HG03558 (cell line): Measurements from ENCODE around the gene GALNT6.
"Not testable (repeated sequence)": the region's sequence is repeated elsewhere in the genome, so short reads cannot be mapped to it uniquely, and the experiment has no call there.

Experiments used
- ATAC-seq: cut with Tn5 transposase; IDR thresholded peaks from one replicate; pipeline ENCODE4 v1.9.1; 2021; ENCODE audit warnings: moderate number of reproducible peaks; ENCODE audit not compliant: unreplicated experiment; ENCODE audit errors: extremely low read depth

GALNT6 gene

DNA sequence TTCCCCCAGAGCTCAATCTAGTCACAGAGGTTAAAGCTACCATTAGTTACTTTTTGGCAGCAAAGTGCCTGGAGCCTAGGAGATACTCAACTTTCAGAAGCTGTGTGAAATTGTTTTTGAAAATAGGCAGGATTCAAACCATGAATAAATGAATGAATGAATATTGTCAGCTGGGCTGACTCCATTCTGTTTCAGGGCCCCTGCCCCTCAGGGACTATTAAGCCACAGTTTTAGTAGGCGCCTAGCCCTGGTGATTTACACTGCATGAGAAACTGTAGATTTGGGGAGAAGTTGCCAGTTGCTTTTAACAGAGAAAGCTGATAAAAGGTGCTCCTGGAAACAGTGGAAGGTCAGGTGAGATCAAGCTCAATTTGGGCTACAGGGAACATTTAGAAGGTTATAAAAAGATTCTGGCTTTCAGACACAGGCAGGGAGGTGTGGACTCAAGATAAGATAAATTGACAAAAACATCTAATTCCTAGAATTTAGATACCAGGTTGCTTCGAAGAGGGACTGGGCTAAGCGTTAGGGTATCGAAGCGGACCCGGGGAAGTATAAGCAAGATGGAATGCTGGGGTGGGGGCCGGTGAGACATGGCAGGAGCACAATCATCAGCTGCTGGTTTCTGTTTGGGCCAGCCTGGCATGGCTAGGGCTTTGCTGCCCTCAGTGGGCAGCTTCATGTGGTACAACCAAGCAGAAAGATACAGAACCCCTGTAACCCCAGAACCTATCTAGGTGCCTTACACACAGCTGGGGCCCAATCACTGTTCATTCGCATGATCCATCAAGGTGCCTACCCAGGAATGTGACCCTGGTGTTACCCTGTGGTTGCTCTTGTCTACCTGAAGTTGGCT, 29.8 kb downstream of the GALNT6 start:
- ATAC-seq, result no peak

DNA sequence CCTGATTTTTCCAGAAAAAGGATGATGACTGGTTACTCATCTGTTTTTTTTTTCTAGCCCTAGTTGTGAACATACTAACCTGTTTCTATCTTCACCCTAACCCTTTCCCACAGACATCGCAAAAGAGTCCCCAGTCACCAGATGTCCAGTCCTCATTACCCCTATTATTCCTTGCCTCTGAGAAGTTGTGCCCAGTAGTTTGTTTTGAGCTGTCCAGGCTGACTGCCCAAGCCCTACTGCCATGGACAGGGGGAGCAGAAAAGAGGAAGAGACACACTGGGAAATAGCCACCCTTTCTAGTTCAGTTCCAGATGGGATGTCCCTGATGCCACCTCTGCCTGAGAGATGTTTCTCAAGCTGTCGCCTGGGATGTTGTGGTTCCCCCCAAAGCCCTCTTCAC, 30.9 kb downstream of the GALNT6 start:
- ATAC-seq, result no peak

DNA sequence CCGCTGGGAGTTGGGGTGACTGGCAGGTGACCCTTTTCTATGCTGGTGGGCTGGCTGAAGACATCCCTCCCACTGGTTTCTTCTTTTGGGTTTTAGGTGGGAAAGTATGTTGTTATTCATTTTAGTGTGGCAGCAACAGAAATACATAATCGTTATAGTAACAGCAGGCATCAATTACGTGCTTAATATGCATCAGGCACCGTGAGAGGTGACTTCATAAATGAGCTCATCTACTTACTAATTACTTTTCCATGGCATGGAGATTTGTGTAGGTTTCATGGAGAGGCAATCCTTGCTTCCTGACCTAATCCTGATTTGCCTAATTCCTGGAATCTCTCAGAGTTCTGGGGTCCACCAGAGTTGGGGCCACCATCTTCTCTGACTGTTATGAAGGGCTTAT, 31.4 kb downstream of the GALNT6 start:
- ATAC-seq, result no peak

DNA sequence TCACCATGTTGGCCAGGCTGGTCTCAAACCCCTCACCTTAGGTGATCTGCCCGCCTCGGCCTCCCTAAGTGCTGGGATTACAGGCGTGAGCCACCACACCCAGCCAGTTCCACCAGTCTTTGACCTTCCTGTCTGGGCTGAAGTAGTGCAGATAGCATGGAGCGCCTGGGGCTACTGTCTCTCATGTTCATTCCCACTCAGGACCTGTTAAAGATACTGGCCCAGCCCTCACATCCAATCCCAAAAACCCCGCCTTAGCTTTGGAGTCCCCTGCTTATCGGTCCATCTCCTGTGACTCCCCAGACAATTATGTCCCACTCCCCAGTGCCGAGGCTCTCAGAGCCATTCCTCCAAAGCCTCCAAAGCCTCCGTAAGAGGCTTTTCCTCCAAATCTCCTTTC, 32.7 kb downstream of the GALNT6 start:
- ATAC-seq, result no peak

DNA sequence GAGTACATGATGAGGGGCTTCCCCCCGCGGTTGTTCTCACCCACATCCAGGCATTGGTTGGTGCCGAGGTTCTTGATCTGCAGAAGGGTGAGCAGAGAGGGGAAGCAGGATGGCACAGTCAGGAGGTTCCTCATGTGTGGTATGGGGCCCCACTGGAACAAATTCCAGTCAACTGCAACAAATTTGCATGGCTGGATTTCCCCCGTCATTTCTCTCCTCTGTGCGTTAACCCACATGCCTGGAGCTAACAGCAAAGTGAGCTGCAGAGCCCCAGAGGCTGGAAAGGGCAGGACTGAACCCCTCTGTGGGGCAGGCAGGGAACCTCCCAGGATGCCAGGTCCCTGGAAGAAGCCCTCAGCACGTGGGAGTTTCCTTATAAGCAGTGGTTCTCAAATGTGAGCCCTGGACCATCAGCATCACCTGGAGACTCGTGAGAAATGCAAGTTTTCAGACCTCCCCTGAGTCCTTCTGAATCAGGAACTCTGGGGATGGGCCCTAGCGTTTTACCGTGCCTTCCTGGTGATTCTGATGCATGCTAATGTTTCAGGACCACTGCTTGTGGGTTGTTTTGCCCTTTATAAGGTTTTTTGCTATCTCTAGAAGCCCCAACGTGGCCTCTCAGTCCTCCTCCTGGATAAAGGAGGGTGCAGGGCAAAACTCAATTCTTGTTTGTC, 33.7 kb downstream of the GALNT6 start:
- no peak for ATAC-seq

DNA sequence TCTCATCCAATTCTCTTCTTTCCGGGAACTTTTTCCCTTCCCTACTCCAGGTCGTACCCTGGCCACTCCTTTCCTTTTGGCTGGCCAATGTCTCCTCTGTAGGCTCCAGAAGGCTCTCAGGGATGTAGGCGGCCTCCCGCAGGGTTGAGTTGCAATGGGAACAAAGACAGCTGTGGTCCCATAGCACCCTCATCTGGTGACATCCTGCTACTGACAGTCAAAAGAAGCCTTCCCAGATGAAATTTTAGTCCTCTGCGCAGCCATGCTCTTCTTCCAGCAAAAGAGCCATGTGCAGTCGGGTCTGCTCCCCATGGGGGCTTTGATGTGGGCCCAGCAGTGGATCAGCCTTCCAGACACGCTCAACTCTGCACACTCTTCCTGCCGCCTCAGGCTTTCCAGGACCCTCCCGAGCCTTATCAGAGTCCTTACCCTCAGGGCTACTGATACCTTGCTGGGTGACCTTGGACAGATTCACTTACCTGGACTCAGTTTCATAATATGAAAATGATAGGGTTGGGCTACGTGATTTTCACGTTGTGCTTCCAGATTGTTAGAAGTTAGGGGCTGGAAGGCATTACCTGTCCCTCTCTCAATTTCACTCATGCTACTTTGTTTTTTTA, 39.2 kb downstream of the GALNT6 start:
- ATAC-seq, result no peak

DNA sequence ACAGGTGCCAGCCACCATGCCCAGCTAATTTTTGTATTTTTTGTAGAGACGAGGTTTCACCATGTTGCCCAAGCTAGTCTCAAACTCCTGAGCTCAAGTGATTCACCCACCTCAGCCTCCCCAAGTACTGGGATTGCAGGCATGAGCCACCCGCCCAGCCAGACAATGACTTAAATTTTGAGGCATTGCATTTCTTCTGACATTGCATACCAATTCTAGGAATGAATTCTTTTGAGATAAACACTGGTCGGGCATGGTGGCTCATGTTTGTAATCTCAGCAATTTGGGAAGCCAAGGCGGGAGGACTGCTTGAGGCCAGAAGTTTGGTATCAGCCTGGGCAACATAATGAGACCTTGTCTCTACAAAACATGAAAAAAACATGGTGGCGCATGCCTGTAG, 42.2 kb downstream of the GALNT6 start:
- no peak for ATAC-seq

DNA sequence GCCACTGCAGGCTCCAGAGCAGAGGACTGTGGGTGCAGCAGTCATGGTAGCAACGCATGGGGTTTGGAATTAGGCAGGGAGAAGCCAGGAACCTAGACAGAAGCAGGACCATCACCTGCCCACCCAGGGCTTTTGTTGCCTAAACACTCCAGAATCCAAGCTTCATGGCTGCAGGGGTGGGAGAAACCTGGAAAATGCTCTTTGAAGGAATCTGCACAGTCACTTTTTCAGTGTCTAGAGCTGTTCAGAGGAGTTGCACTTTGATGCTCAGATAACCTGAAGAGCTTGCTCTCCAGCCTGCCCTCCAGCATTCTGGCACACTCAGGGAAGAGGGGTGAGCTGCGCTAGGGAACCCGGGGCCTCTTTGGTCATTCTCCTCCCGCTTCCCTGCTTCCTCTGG, 43.1 kb downstream of the GALNT6 start:
- no peak for ATAC-seq

DNA sequence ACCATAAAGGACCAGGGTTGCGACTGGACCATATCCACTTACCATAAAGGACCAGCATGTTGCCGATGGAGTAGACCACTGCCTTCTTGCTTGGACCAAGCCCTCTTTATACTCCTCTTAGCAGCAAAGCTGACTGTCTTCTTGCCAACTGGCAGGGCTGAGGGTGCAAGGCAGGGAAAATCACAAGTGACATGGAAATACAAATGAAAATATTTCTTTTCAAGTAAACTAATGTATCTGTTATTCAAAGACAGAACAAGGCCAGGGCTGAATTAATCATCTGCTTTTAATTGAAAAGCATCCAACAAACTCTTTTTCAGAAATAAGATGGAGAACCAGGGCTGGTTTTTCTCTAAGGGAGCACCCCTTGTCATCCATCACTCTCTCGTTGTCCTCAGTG, 44.6 kb downstream of the GALNT6 start, which contains the start of gene CELA1:
Gene CELA1 (minus strand): TSS at position 99 of the 400 bp plus-strand sequence. CDS start 41 bp downstream, at position 58.
- ATAC-seq, result no peak

DNA sequence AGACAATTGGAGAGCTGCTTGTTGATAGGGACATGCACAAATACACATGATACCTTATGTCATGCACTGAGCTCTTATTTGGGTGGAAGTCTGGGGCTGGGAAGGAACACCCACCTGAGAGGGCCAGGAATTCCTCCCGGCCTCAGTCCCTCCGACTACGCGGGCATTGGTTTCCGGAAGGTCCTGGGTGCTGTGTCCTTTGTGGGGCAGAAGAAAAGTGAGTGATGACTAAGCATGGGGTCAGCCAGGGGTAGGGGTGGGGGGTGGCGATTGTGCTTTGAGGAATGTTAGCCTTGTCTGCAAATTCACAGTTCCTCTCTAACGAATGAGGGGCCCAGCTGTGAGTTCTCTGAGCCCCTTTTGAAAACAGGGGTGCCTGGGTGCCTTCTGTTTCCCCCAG, 45.5 kb downstream of the GALNT6 start:
- ATAC-seq, result no peak

DNA sequence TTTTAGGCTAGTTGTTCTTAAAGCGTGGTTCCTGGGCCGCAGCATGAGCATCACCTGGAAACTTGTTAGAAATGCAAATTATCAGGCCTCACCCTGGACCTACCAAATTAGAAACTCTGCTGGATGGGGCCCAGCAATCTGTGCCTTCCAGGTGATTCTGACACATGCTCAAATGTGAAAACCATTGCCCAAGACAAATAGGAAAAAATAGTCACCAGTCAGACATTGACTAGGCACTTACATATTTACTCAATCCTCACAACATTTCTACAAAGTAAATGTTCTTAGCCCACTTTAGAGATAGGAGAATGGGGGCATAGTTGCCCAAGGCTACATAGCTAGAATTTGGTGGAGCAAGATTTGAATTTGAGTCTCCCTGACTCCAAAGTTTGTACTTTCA, 48.0 kb downstream of the GALNT6 start:
- ATAC-seq, result no peak

DNA sequence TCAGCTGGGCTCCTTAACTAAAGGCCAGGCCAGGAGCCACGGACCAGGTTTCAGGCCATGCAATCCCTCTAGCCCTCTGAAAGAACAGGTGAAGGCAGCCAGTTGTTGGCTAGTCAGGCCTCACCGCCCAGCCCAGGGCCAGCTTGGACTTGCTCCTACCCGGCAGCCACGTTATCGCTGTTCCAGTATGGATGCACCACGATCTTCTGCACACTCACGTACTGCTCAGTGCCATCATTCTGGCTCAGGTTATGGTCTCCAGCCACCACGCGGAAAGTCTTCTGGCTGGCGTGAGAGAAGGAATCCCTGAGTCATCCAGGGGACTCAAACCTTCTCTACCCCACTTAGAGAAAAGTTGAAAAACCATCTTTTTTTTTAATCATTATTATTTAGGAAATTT, 48.8 kb downstream of the GALNT6 start:
- no peak for ATAC-seq

DNA sequence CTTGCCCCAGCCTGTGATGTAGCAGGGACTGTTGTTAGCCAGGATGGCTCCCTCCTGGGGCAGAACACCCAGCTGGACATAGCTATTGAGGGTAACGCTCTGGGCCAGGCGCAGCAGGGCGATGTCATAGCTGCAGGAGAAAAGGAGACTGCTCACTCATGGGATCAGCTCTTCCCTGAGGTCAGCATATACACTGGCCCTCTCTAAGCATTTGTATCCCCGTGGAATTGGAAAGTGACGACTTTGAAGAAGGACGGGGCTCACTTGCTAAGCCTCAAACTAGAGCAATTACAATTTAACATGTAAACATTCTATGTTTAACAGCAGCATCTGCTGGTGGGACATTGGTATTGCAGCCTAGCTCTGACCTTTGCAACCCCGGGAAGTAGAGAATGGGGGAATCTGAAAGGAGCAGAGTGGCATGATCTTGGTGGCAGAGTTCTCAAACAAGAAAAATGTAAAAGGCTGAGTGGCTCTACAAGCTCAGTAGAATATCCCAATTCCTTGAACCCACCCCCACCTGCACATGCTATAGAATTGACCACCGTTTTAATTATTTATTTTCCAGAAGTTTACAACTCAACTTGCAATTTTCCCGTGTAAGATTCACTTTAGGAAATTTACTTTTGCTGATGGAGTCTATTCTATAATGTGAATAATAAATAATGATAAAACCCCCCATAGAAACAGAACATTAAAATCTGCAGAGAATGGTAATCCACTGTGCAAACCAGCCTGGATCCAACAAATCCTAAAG, 49.8 kb downstream of the GALNT6 start:
- no peak for ATAC-seq

DNA sequence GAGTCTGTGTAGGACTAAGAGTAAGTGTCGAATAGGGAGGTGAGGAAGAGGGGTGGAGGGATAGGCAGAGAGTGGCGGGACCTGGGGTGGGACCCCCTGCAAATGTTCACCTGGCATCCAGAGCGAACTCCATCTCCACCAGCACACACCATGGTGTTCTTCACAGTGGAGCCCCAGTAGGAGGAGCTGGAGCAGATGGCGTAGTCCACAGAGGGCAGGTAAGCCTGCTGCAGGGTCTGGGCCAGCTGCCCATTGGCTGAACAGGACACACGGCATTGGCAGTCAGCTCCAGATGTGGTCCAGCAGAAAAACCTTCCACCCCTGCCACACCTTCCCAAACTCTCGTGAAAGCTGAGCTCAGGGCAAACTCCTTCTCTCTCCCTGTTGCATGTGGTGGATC, 51.5 kb downstream of the GALNT6 start:
- ATAC-seq, result no peak

DNA sequence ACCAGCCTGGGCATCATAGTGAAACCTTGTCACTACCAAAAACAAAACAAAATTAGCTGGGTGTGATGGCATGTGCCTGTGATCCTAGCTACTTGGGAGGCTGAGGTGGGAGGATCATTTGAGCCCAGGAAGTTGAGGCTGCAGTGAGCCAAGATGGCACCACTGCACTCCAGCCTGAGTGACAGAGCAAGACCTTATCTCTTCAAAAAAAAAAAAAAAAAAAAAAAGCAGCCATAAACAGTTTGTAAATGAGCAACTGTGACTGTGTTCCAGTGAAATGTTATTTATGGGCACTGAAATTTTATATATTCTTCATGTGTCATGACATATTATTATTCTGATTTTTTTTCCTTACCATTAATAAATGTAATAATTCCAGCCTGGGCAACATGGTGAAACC, 53.9 kb downstream of the GALNT6 start:
- ATAC-seq, result not testable (repeated sequence)

DNA sequence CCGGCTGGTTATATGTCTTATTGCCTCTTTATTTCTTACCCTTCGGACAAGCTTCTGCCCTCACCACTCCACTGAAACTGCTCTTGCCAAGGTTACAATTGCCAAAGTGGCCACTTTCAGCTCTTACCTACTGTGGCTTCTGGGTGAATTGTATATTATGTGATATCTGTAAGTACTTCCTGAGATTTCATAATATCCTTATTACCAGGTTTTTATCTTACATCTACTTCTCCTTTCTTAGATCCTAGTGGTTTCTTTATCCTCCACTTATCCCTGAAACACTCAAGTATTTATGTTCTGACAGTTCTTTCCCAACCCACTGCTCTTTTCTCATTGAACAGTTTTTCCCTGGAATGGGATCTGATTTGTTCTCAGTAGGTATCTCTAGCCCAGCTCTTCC, 55.3 kb downstream of the GALNT6 start:
- no peak for ATAC-seq

DNA sequence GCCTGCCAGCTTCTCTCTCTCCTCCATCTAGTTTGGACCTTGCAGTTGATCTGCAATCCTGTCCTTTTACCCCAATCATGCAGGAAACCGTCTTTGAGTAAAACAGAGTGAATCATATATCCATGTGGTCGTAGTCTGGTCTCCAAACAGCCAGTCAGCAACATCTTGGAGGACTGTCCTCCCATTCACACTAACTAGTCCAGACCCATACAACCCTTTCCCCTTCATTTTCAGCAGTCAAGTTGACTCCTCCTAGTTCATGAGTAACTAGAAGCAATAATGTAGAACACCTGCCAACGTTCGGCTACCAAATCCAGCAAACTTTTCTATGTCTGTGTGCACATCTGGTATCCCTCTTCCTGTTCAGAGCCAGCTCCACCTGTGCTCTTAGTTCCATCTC, 56.4 kb downstream of the GALNT6 start:
- ATAC-seq, result no peak

DNA sequence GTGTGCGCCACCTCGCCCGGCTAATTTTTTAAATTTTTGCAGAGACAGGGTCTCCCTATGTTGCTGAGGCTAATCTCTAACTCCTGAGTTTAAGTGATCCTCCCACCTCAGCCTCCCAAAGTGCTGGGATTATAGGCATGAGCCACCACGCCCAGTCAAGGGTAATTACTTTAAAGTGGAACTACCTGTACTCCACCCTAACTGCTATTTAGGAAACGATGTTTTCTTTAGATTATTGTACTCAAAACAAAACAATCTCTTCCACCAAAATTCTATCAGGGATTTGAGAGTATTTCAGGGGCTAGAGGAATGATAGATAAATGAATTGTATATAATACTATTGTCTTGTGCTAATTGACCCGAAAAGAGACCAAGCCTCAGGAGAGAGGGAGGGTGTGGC, 57.7 kb downstream of the GALNT6 start:
- no peak for ATAC-seq

DNA sequence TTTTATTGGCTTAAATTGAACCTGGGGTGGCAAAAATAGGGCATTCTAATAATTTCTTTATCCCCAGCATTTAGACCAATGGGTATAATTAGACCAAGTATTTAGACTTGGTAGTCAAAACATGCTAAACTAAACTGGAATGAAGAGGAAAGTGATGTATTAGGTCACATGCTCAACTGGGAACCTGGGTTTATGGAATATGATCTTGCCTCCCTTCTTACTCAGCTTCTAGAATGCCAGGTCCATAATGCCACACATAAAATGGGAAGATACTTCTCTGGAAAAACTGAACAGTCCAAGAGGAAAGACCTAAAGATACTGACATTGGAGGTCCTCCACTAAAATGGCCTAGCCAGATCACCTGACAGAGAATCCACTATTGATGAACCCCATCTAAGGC, 61.0 kb downstream of the GALNT6 start:
- no peak for ATAC-seq

DNA sequence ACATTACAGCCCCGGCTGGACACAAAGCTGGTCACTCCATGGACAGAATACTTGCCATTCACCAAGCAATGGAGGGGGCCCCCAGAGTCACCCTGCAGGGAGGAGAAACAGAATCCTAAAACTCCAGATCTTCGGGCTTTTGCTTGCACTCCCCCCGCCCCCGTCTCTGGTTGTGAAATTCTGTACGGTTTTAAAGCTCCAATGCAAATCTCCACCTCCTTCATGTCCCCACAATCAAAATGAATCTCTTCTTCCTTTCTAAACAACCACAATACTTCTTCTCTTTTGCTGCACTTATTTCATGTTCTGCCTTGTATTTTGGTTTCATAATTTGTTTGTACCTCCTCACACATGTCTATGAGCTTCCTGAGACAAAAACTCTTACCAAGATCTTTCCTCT, 61.5 kb downstream of the GALNT6 start:
- no peak for ATAC-seq

DNA sequence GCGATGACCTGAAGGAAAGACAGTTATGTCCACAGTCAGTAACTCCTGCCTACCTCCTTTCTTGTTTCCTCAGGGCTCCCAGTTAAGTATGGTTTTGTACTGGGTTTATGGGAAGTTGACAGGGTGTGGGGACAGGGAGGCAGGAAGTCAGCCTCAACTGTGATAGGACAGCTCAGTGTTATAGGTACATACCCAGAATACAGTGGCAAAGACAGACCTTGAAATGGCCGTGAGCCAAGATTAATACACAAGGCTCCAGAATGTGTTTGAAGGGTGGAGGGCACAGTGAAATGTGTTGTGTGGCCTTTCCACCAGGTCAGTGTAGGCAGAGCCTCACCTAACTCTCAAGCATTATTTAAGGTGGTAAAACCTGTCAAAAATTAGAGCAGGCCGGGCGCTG, 62.6 kb downstream of the GALNT6 start:
- no peak for ATAC-seq
